ENCODE data around the gene RFC4. TPM values are rescaled to one million over a fixed set of nuclear protein-coding genes. Genes with fewer than 3 reads are reported as not detected.
A peak's percentile ranks its signal among the peaks of the same experiment; 100 is the strongest.

Gene RFC4
- total RNA-seq, 2 experiments from 2014 or later: 98.9 to 106 TPM

Small RNA genes within 50 kb of the gene (microRNA-seq; reads per million reads assigned to microRNA genes)
- 58.6 reads per million, percentile 52 among the genes with 10 or more reads in this experiment for gene MIR1248

Other genes starting within 250 kb of the RFC4 start
- gene TBCCD1, start 239.1 kb downstream of the RFC4 start, total RNA-seq: 10 to 100 TPM; 19.4 to 20.1 TPM
- 10 to 100 TPM; 55.9 to 56.5 TPM for gene DNAJB11, start 235.8 kb downstream of the RFC4 start, total RNA-seq
- not detected for gene AHSG, start 193.4 kb downstream of the RFC4 start, total RNA-seq
- not detected for gene FETUB, start 166.1 kb downstream of the RFC4 start, total RNA-seq
- not detected for gene HRG, start 140.5 kb downstream of the RFC4 start, total RNA-seq
- not detected for gene KNG1, start 89.1 kb downstream of the RFC4 start, total RNA-seq
- 100 to 1,000 TPM; 365 to 383 TPM for gene EIF4A2, start 22.9 kb downstream of the RFC4 start, total RNA-seq
- gene ADIPOQ, start 36.2 kb upstream of the RFC4 start, total RNA-seq: not detected
- gene ST6GAL1, start 124.0 kb upstream of the RFC4 start, total RNA-seq: 100 to 1,000 TPM in 1 of 2 experiments, 10 to 100 TPM in 1; 99.1 to 109 TPM

All from activated CD8-positive, alpha-beta T cell treated with anti-CD3 and anti-CD28 coated beads, Interleukin-2, amount 10 ng/mL, durations not matched to agents 7 days and 5 days (primary cell).